Astrocyte of the cerebellum (primary cell): Measurements from ENCODE around the gene PITPNC1.

Source experiments
- DNase-seq: peaks from one replicate; pipeline ENCODE4 v3.0.0-alpha.2; 2011; ENCODE audit warnings: low read depth
- H3K4me3 ChIP-seq: 2 replicates; pipeline ENCODE4 v1.5.1; 2011; ENCODE audit warnings: mild to moderate bottlenecking, low read depth, low read length, moderate library complexity
- CTCF ChIP-seq: IDR thresholded peaks from 2 replicates; pipeline ENCODE4 v1.5.1; 2012; ENCODE audit warnings: low read length, low read depth, moderate library complexity, mild to moderate bottlenecking; ENCODE audit errors: missing control alignments
- in situ Hi-C: cut with HindIII; loops from 2 replicates; pipeline ENCODE4 v1.10.0; 2017; ENCODE audit warnings: low sequenced_read_pairs

Gene PITPNC1

GRCh38 chr17:67582673-67583081, 205.6 kb downstream of the PITPNC1 start:
- no peak overlapping the region for H3K4me3 ChIP-seq
- no peak for DNase-seq
- TF ChIP-seq CTCF: no peak
- in situ Hi-C loops: no loop called here

GRCh38 chr17:67585077-67585602, 208.1 kb downstream of the PITPNC1 start:
- DNase-seq: no peak
- in situ Hi-C loops: no loop called here
- no peak overlapping the region for H3K4me3 ChIP-seq
- TF ChIP-seq CTCF: no peak

- in situ Hi-C loops: no loop called here
- DNase-seq: no peak
- no peak for TF ChIP-seq CTCF
- no peak overlapping the region for H3K4me3 ChIP-seq
Observed at GRCh38 chr17:67588326-67588725, 211.2 kb downstream of the PITPNC1 start.

GRCh38 chr17:67594115-67594880, 217.2 kb downstream of the PITPNC1 start:
- no peak for TF ChIP-seq CTCF
- DNase-seq: no peak
- H3K4me3 ChIP-seq: no peak overlapping the region
- in situ Hi-C loops: no loop called here

- no peak overlapping the region for H3K4me3 ChIP-seq
- DNase-seq: no peak
- no peak for TF ChIP-seq CTCF
- in situ Hi-C loops: no loop called here
Observed at GRCh38 chr17:67600408-67600807, 223.3 kb downstream of the PITPNC1 start.

GRCh38 chr17:67601897-67602296, 224.8 kb downstream of the PITPNC1 start:
- no peak for TF ChIP-seq CTCF
- DNase-seq: no peak
- in situ Hi-C loops: no loop called here
- no peak overlapping the region for H3K4me3 ChIP-seq
